Liver (tissue), 9 donors: ENCODE results near the gene CCM2L. TPM values are rescaled to one million over a fixed set of nuclear protein-coding genes. Genes with fewer than 3 reads are reported as not detected.

Source experiments
- DNase-seq: peaks from one replicate; pipeline ENCODE4 v3.0.0-alpha.2; 2017; ENCODE audit warnings: low spot score
- H3K27ac ChIP-seq, 2 donors: one replicate each; pipeline ENCODE4 v1.7.0; 2013; ENCODE audit warnings: inconsistent platforms in 2 of 2, low read length in 2 of 2, control low read depth in 1 of 2, low read depth in 1 of 2, mild to moderate bottlenecking in 1 of 2
- H3K27me3 ChIP-seq, 4 donors: one replicate each; pipeline versions ENCODE4 v1.6.1 to v1.7.0; 2013; ENCODE audit warnings: low read length in 3 of 4, inconsistent platforms in 1 of 4, mild to moderate bottlenecking in 1 of 4, moderate library complexity in 1 of 4; ENCODE audit not compliant: control insufficient read depth in 4 of 4, insufficient read depth in 4 of 4
- H3K36me3 ChIP-seq, 4 donors: one replicate each; pipeline versions ENCODE4 v1.6.1 to v1.7.0; 2013; ENCODE audit warnings: low read length in 3 of 4, mild to moderate bottlenecking in 3 of 4, low read depth in 1 of 4, moderate library complexity in 1 of 4; ENCODE audit not compliant: control insufficient read depth in 4 of 4, insufficient read depth in 3 of 4
- H3K4me1 ChIP-seq, 4 donors: one replicate each; pipeline versions ENCODE4 v1.6.1 to v1.7.0; 2013; ENCODE audit warnings: low read length in 3 of 4, mild to moderate bottlenecking in 3 of 4, moderate library complexity in 1 of 4; ENCODE audit not compliant: control insufficient read depth in 4 of 4, insufficient read depth in 4 of 4
- H3K4me3 ChIP-seq, 3 donors: one replicate each; pipeline versions ENCODE4 v1.6.1 to v1.7.0; 2013; ENCODE audit warnings: low read length in 3 of 3, control low read depth in 1 of 3, low read depth in 1 of 3, mild to moderate bottlenecking in 1 of 3
- H3K9ac ChIP-seq, 2 donors: one replicate each; pipeline ENCODE4 v1.7.0; 2013; ENCODE audit warnings: low read length in 2 of 2, mild to moderate bottlenecking in 2 of 2, moderate library complexity in 2 of 2, control low read depth in 1 of 2, low read depth in 1 of 2
- H3K9me3 ChIP-seq, 4 donors: one replicate each; pipeline versions ENCODE4 v1.6.1 to v1.7.0; 2013; ENCODE audit warnings: low read length in 3 of 4; ENCODE audit not compliant: control insufficient read depth in 4 of 4
- CTCF ChIP-seq: fragments of 150-350 bp; IDR thresholded peaks from 2 replicates; pipeline ENCODE4 v1.5.1; 2017; ENCODE audit warnings: improper control_type of control experiment, low read depth, low read length; ENCODE audit not compliant: missing input control
- EGR1 ChIP-seq, 2 donors: IDR thresholded peaks; 2 replicates each; pipeline ENCODE4 v1.6.1; 2016 to 2018; ENCODE audit warnings: antibody characterized with exemption in 2 of 2, low read depth in 2 of 2
- FOXA1 ChIP-seq: IDR thresholded peaks from 2 replicates; pipeline ENCODE4 v1.6.1; 2016; ENCODE audit warnings: antibody characterized with exemption
- FOXA2 ChIP-seq: IDR thresholded peaks from 2 replicates; pipeline ENCODE4 v1.6.1; 2016; ENCODE audit warnings: antibody characterized with exemption
- GABPA ChIP-seq, 2 donors: IDR thresholded peaks in 1 of 2; conservative IDR thresholded peaks in 1 of 2; 2 replicates each; pipeline ENCODE4 v1.6.1; 2016; ENCODE audit warnings: antibody characterized with exemption in 2 of 2, mild to moderate bottlenecking in 1 of 2, moderate library complexity in 1 of 2
- HNF4A ChIP-seq, 2 donors: conservative IDR thresholded peaks; 2 replicates each; pipeline ENCODE4 v1.6.1; 2016; ENCODE audit warnings: antibody characterized with exemption in 2 of 2, mild to moderate bottlenecking in 2 of 2
- HNF4G ChIP-seq: IDR thresholded peaks from 2 replicates; pipeline ENCODE4 v1.6.1; 2016; ENCODE audit warnings: antibody characterized with exemption
- JUND ChIP-seq, 2 donors: IDR thresholded peaks; 2 replicates each; pipeline ENCODE4 v1.6.1; 2016; ENCODE audit warnings: antibody characterized with exemption in 2 of 2
- MAX ChIP-seq: IDR thresholded peaks from 2 replicates; pipeline ENCODE4 v1.6.1; 2016; ENCODE audit warnings: antibody characterized with exemption
- NR2F2 ChIP-seq: IDR thresholded peaks from 2 replicates; pipeline ENCODE4 v1.6.1; 2016; ENCODE audit warnings: antibody characterized with exemption
- RAD21 ChIP-seq, 2 donors: IDR thresholded peaks; 2 replicates each; pipeline ENCODE4 v1.6.1; 2016; ENCODE audit warnings: antibody characterized with exemption in 2 of 2, mild to moderate bottlenecking in 2 of 2
- RXRA ChIP-seq, 2 donors: IDR thresholded peaks; 2 replicates each; pipeline ENCODE4 v1.6.1; 2017 to 2018; ENCODE audit warnings: antibody characterized with exemption in 2 of 2, mild to moderate bottlenecking in 1 of 2
- SP1 ChIP-seq: IDR thresholded peaks from 2 replicates; pipeline ENCODE4 v1.6.1; 2018; ENCODE audit warnings: antibody characterized with exemption, mild to moderate bottlenecking
- TAF1 ChIP-seq: conservative IDR thresholded peaks from 2 replicates; pipeline ENCODE4 v1.6.1; 2016; ENCODE audit warnings: antibody characterized with exemption, mild to moderate bottlenecking
- YY1 ChIP-seq: IDR thresholded peaks from 2 replicates; pipeline ENCODE4 v1.6.1; 2016; ENCODE audit warnings: antibody characterized with exemption, mild to moderate bottlenecking
- WGBS: extraction: QIAGEN DNeasy Blood & Tissue Kit; methylation state at CpG from one replicate; pipeline ENCODE4 v1.1.7; 2013; 5-methylcytosine and 5-hydroxymethylcytosine counted together
- polyA plus RNA-seq, 2 donors: library from polyadenylated mRNA; stranded (reverse) in 1 of 2; unstranded in 1 of 2; fragments of 200-250 nt in 1 of 2; fragments of >200 nt in 1 of 2; fragmentation: Nextera tagmentation in 1 of 2; extraction: Ambion mirVana in 1 of 2; gene quantifications; one replicate each; pipeline versions ENCODE4 v1.2.1 to v1.2.3, GENCODE V29; 2013 to 2015
- total RNA-seq, 2 donors: library from RNA; depleted of rRNA; stranded (reverse); fragments of >200 nt; gene quantifications; one replicate each; pipeline ENCODE4 v1.2.3, GENCODE V29; 2014
- TF ChIP-seq, protein P1 (sequence below): IDR thresholded peaks from 2 replicates; pipeline ENCODE4 v1.6.1; 2016; ENCODE audit warnings: antibody characterized with exemption
- TF ChIP-seq, protein P2 (sequence below): IDR thresholded peaks from 2 replicates; pipeline ENCODE4 v1.6.1; 2016; ENCODE audit warnings: antibody characterized with exemption, mild to moderate bottlenecking
- TF ChIP-seq, protein P3 (sequence below): IDR thresholded peaks from 2 replicates; pipeline ENCODE4 v1.6.1; 2016; ENCODE audit warnings: antibody characterized with exemption
- donor health status: healthy.
- donor health status: healthy.
- donor health status: healthy.
- donor health status: healthy.
- donor health status: healthy.

Gene CCM2L
- total and polyA plus RNA-seq, 4 donors = 0.31 to 2.1 (median 1.2) TPM

GRCh38 chr20:32045999-32046398, 35.8 kb downstream of the CCM2L start:
- H3K27ac ChIP-seq = no peak overlapping the region
- H3K27me3 ChIP-seq = peaks cover 0 to 8% (median 0%) of the 10 kb centered on the region in 4 donors
- no peaks in the 10 kb centered on the region for H3K9me3 ChIP-seq
- DNase-seq = no peak
- TF ChIP-seq FOXA1 (no peak), JUND (IDR thresholded peaks at IDR 0.05) (no peak), SP1 (no peak), CTCF (no peak), TAF1 (no peak)
- TF ChIP-seq, protein P1, sequence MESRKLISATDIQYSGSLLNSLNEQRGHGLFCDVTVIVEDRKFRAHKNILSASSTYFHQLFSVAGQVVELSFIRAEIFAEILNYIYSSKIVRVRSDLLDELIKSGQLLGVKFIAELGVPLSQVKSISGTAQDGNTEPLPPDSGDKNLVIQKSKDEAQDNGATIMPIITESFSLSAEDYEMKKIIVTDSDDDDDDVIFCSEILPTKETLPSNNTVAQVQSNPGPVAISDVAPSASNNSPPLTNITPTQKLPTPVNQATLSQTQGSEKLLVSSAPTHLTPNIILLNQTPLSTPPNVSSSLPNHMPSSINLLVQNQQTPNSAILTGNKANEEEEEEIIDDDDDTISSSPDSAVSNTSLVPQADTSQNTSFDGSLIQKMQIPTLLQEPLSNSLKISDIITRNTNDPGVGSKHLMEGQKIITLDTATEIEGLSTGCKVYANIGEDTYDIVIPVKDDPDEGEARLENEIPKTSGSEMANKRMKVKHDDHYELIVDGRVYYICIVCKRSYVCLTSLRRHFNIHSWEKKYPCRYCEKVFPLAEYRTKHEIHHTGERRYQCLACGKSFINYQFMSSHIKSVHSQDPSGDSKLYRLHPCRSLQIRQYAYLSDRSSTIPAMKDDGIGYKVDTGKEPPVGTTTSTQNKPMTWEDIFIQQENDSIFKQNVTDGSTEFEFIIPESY = no peak
- H3K4me1 ChIP-seq = no peaks in the 10 kb centered on the region
- H3K36me3 ChIP-seq = no peaks in the 10 kb centered on the region
- H3K9ac ChIP-seq = no peak overlapping the region
- no peak overlapping the region for H3K4me3 ChIP-seq
- WGBS = 76% methylated on average over 3 of the region's 3 CpGs

DNA sequence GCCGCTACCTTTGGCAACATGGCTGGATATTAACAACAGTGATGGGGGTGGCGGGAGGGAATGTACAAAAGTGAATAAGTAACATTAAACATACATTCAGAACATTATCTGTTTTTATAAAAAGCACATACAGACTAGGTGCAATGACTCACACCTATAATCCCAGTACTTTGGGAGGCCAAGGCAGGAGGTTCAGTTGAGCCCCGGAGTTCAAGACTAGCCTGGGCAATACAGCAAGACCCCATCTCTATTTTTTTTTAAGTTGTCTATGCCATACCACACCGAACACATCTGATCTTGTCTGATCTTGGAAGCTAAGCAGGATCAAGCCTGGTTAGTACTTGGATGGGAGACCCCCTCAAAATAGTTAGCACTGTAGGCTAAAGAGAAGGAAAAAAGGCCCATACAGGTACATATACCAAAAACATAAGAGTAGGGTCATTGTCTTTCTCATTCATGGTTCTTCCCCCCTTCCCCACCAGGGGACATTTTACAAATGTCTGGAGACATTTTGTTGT, 40.1 kb downstream of the CCM2L start:
- Histone ChIP-seq H3K9me3 (no peaks in the 10 kb centered on the region), H3K27ac (no peak overlapping the region), H3K4me3 (no peak overlapping the region), H3K4me1 (peaks cover 0 to 6% (median 2%) of the 10 kb centered on the region in 4 donors), H3K9ac (no peak overlapping the region), H3K27me3 (peaks cover 0 to 9% (median 2%) of the 10 kb centered on the region in 4 donors), H3K36me3 (no peaks in the 10 kb centered on the region)
- TF ChIP-seq, protein P2, sequence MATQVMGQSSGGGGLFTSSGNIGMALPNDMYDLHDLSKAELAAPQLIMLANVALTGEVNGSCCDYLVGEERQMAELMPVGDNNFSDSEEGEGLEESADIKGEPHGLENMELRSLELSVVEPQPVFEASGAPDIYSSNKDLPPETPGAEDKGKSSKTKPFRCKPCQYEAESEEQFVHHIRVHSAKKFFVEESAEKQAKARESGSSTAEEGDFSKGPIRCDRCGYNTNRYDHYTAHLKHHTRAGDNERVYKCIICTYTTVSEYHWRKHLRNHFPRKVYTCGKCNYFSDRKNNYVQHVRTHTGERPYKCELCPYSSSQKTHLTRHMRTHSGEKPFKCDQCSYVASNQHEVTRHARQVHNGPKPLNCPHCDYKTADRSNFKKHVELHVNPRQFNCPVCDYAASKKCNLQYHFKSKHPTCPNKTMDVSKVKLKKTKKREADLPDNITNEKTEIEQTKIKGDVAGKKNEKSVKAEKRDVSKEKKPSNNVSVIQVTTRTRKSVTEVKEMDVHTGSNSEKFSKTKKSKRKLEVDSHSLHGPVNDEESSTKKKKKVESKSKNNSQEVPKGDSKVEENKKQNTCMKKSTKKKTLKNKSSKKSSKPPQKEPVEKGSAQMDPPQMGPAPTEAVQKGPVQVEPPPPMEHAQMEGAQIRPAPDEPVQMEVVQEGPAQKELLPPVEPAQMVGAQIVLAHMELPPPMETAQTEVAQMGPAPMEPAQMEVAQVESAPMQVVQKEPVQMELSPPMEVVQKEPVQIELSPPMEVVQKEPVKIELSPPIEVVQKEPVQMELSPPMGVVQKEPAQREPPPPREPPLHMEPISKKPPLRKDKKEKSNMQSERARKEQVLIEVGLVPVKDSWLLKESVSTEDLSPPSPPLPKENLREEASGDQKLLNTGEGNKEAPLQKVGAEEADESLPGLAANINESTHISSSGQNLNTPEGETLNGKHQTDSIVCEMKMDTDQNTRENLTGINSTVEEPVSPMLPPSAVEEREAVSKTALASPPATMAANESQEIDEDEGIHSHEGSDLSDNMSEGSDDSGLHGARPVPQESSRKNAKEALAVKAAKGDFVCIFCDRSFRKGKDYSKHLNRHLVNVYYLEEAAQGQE = no peak
- TF ChIP-seq, protein P3, sequence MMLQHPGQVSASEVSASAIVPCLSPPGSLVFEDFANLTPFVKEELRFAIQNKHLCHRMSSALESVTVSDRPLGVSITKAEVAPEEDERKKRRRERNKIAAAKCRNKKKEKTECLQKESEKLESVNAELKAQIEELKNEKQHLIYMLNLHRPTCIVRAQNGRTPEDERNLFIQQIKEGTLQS = no peak
- TF ChIP-seq HNF4G = no peak
- TF ChIP-seq NR2F2 = no peak
- no peak for TF ChIP-seq GABPA (IDR thresholded peaks at IDR 0.05 in 1 of 2, conservative IDR thresholded peaks at IDR 0.05 in 1 of 2)
- TF ChIP-seq MAX = no peak
- no peak for TF ChIP-seq FOXA1
- TF ChIP-seq HNF4A (conservative IDR thresholded peaks at IDR 0.05) = no peak
- no peak for TF ChIP-seq TAF1
- no peak for TF ChIP-seq SP1
- TF ChIP-seq YY1 = no peak
- TF ChIP-seq RAD21 (IDR thresholded peaks at IDR 0.05) = no peak
- no peak for TF ChIP-seq EGR1 (IDR thresholded peaks at IDR 0.05; ENCODE audit: low read depth in 2 of 2)
- TF ChIP-seq FOXA2 = no peak
- TF ChIP-seq RXRA (IDR thresholded peaks at IDR 0.05) = no peak
- 90% methylated on average over 4 of the region's 4 CpGs for WGBS
- no peak for DNase-seq
